Neural cell (in vitro differentiated cells): ENCODE results near the gene SERPINI2. TPM values are rescaled to one million over a fixed set of nuclear protein-coding genes. Genes with fewer than 3 reads are reported as not detected.

ENCODE experiments used
- H2AFZ ChIP-seq: fragments of 200-600, 300-800 bp; sonication (generic), shearing (Covaris generic); 2 replicates; pipeline ENCODE4 v1.6.0; 2014; ENCODE audit warnings: low read depth, mild to moderate bottlenecking, antibody characterized with exemption, low read length, moderate library complexity
- H3F3A ChIP-seq: fragments of 200-600 bp; shearing (Covaris generic); 2 replicates; pipeline ENCODE4 v1.6.1; 2016; ENCODE audit warnings: mild to moderate bottlenecking, moderate library complexity, mixed read lengths, antibody characterized with exemption, low read length; ENCODE audit not compliant: insufficient read depth, poor library complexity, severe bottlenecking
- H3K27ac ChIP-seq: fragments of 200-600, 300-800 bp; sonication (generic), shearing (Covaris generic); 2 replicates; pipeline ENCODE4 v1.5.1; 2014; ENCODE audit warnings: mild to moderate bottlenecking, low read length, moderate library complexity
- H3K27me3 ChIP-seq: fragments of 300-800, 200-600 bp; sonication (generic), shearing (Covaris generic); 2 replicates; pipeline ENCODE4 v1.6.0; 2014; ENCODE audit warnings: mild to moderate bottlenecking, low read depth, low read length, moderate library complexity; ENCODE audit not compliant: insufficient read depth
- H3K36me3 ChIP-seq: fragments of 300-800, 200-600 bp; sonication (generic), shearing (Covaris generic); 2 replicates; pipeline ENCODE4 v1.5.1; 2014; ENCODE audit warnings: mild to moderate bottlenecking, antibody characterized with exemption, low read length, moderate library complexity; ENCODE audit not compliant: insufficient read depth
- H3K4me2 ChIP-seq: fragments of 300-800, 200-600 bp; sonication (generic), shearing (Covaris generic); 2 replicates; pipeline ENCODE4 v1.6.0; 2014; ENCODE audit warnings: mild to moderate bottlenecking, low read length
- H3K4me3 ChIP-seq: fragments of 300-800, 200-600 bp; sonication (generic), shearing (Covaris generic); 2 replicates; pipeline ENCODE4 v1.5.1; 2014; ENCODE audit warnings: mild to moderate bottlenecking, low read length, moderate library complexity
- H3K79me2 ChIP-seq: fragments of 200-600 bp; shearing (Covaris generic); replicated peaks from 2 replicates; pipeline ENCODE4 v1.6.0; 2014; ENCODE audit warnings: mild to moderate bottlenecking, low read length, moderate library complexity; ENCODE audit not compliant: insufficient read depth
- H3K9ac ChIP-seq: fragments of 300-800, 200-600 bp; sonication (generic), shearing (Covaris generic); 2 replicates; pipeline ENCODE4 v1.6.1; 2016; ENCODE audit warnings: mild to moderate bottlenecking, low read length, mixed read lengths
- H3K9me2 ChIP-seq: fragments of 200-600 bp; shearing (Covaris generic); 2 replicates; pipeline ENCODE4 v1.6.1; 2016; ENCODE audit warnings: mild to moderate bottlenecking, low read length, mixed read lengths; ENCODE audit not compliant: insufficient read depth
- H3K9me3 ChIP-seq: fragments of 200-600, 300-800 bp; sonication (generic), shearing (Covaris generic); 2 replicates; pipeline ENCODE4 v1.6.1; 2016; ENCODE audit warnings: mild to moderate bottlenecking, mixed run types, low read length, moderate library complexity, mixed read lengths
- H4K20me1 ChIP-seq: fragments of 200-600 bp; shearing (Covaris generic); 2 replicates; pipeline ENCODE4 v1.6.1; 2016; ENCODE audit warnings: mild to moderate bottlenecking, mixed run types; ENCODE audit not compliant: insufficient read depth
- CTCF ChIP-seq: fragments of 450-650 bp; IDR thresholded peaks from 2 replicates; pipeline ENCODE4 v1.5.1; 2014; ENCODE audit warnings: antibody characterized with exemption, mild to moderate bottlenecking, moderate library complexity; ENCODE audit not compliant: poor library complexity, severe bottlenecking
- EP300 ChIP-seq: fragments of 450-650 bp; conservative IDR thresholded peaks from 2 replicates; pipeline ENCODE4 v1.6.1; 2014; ENCODE audit warnings: antibody characterized with exemption, mild to moderate bottlenecking, moderate library complexity; ENCODE audit not compliant: poor library complexity, severe bottlenecking
- EZH2 ChIP-seq: fragments of 200-600, 300-800 bp; shearing (Covaris generic), sonication (generic); IDR thresholded peaks from 2 replicates; pipeline ENCODE4 v1.6.1; 2014; ENCODE audit warnings: antibody characterized with exemption, low read length, borderline replicate concordance, mild to moderate bottlenecking; ENCODE audit not compliant: insufficient read depth, poor library complexity, severe bottlenecking
- MXI1 ChIP-seq: fragments of 450-650 bp; conservative IDR thresholded peaks from 2 replicates; pipeline ENCODE4 v1.6.1; 2014; ENCODE audit warnings: antibody characterized with exemption, mild to moderate bottlenecking; ENCODE audit not compliant: poor library complexity, severe bottlenecking
- POLR2AphosphoS5 ChIP-seq: IDR thresholded peaks from 2 replicates; pipeline ENCODE4 v1.6.1; 2012
- RAD21 ChIP-seq: fragments of 450-650 bp; conservative IDR thresholded peaks from 2 replicates; pipeline ENCODE4 v1.6.1; 2014; ENCODE audit warnings: antibody characterized with exemption, mild to moderate bottlenecking, moderate library complexity
- REST ChIP-seq: IDR thresholded peaks from 2 replicates; pipeline ENCODE4 v1.6.1; 2012; ENCODE audit warnings: borderline replicate concordance
- SMC3 ChIP-seq: fragments of 450-650 bp; conservative IDR thresholded peaks from 2 replicates; pipeline ENCODE4 v1.6.1; 2014; ENCODE audit warnings: antibody characterized with exemption, mild to moderate bottlenecking, moderate library complexity; ENCODE audit not compliant: poor library complexity
- TAF1 ChIP-seq: IDR thresholded peaks from 2 replicates; pipeline ENCODE4 v1.6.1; 2012; ENCODE audit warnings: low read depth
- polyA plus RNA-seq: library from polyadenylated mRNA; depleted of rRNA; stranded (reverse); fragments of >200 nt; gene quantifications from 2 replicates; pipeline ENCODE4 v1.2.3, GENCODE V29; 2014

The SERPINI2 gene
- polyA plus RNA-seq, 1 donor from 2014 or later, result 1.7 TPM

- Histone ChIP-seq H3K4me2 (no peak overlapping the region), H3K4me3 (no peak overlapping the region), H3K79me2 (no peaks in the 10 kb centered on the region), H3K27me3 (no peaks in the 10 kb centered on the region), H4K20me1 (no peaks in the 10 kb centered on the region), H3K9me2 (no peaks in the 10 kb centered on the region), H3K9ac (no peak overlapping the region), H3K36me3 (no peaks in the 10 kb centered on the region), H3F3A (no peaks in the 10 kb centered on the region), H3K27ac (no peak overlapping the region), H2AFZ (no peak overlapping the region), H3K9me3 (no peaks in the 10 kb centered on the region)
- TF ChIP-seq SMC3 (no peak), CTCF (no peak), TAF1 (no peak), EZH2 (no peak), POLR2AphosphoS5 (no peak), RAD21 (no peak), MXI1 (no peak), EP300 (no peak), REST (no peak)
Measured at GRCh38 chr3:167502401-167502800, 28.6 kb upstream of the SERPINI2 start.

GRCh38 chr3:167501941-167502340 is 28.1 kb upstream of the SERPINI2 start:
- no peaks in the 10 kb centered on the region for H3K36me3 ChIP-seq
- H3K27ac ChIP-seq, result no peak overlapping the region
- H3K4me2 ChIP-seq, result no peak overlapping the region
- H3K27me3 ChIP-seq, result no peaks in the 10 kb centered on the region
- H3K9me2 ChIP-seq, result no peaks in the 10 kb centered on the region
- H3K9me3 ChIP-seq, result no peaks in the 10 kb centered on the region
- no peaks in the 10 kb centered on the region for H3F3A ChIP-seq
- H4K20me1 ChIP-seq, result no peaks in the 10 kb centered on the region
- no peak overlapping the region for H3K4me3 ChIP-seq
- H3K9ac ChIP-seq, result no peak overlapping the region
- TF ChIP-seq POLR2AphosphoS5 (no peak), EZH2 (no peak), RAD21 (no peak), TAF1 (no peak), MXI1 (no peak), REST (no peak), EP300 (no peak), SMC3 (no peak), CTCF (no peak)
- H2AFZ ChIP-seq, result no peak overlapping the region
- H3K79me2 ChIP-seq, result no peaks in the 10 kb centered on the region
